Left hindlimb (tissue), 1 donor: Measurements from ENCODE around the gene RHOD.

Experiments
- DNase-seq: peaks from one replicate; pipeline ENCODE4 v3.0.0-alpha.2; 2018

Gene RHOD

GRCh38 chr11:67062526-67063373 lies 6.1 kb downstream of the RHOD start:
- no peak for DNase-seq

- DNase-seq = peak; percentile 16
Observed at GRCh38 chr11:67066333-67066709, 9.7 kb downstream of the RHOD start.

- DNase-seq = peak; percentile 66
Observed at GRCh38 chr11:67071420-67072284, 15.0 kb downstream of the RHOD start.

- DNase-seq = no peak
Observed at GRCh38 chr11:67072295-67072694, 15.6 kb downstream of the RHOD start.

GRCh38 chr11:67073908-67074307 lies 17.3 kb downstream of the RHOD start:
- DNase-seq = no peak

GRCh38 chr11:67076202-67076601 lies 19.6 kb downstream of the RHOD start:
- no peak for DNase-seq

GRCh38 chr11:67079065-67079705 lies 22.5 kb downstream of the RHOD start:
- DNase-seq = no peak

- DNase-seq = no peak
Observed at GRCh38 chr11:67082071-67082791, 25.6 kb downstream of the RHOD start.

GRCh38 chr11:67083786-67084366 lies 27.2 kb downstream of the RHOD start:
- no peak for DNase-seq

GRCh38 chr11:67085617-67086016 lies 29.0 kb downstream of the RHOD start:
- DNase-seq = no peak

- DNase-seq = no peak
Observed at GRCh38 chr11:67090717-67091116, 34.1 kb downstream of the RHOD start.

GRCh38 chr11:67095214-67095507 lies 38.5 kb downstream of the RHOD start:
- DNase-seq = no peak

- no peak for DNase-seq
Observed at GRCh38 chr11:67098799-67099429, 42.3 kb downstream of the RHOD start.

GRCh38 chr11:67099831-67100324 lies 43.2 kb downstream of the RHOD start:
- no peak for DNase-seq

GRCh38 chr11:67102664-67103063 lies 46.0 kb downstream of the RHOD start:
- no peak for DNase-seq

GRCh38 chr11:67105964-67106363 lies 49.3 kb downstream of the RHOD start:
- DNase-seq = no peak

- no peak for DNase-seq
Observed at GRCh38 chr11:67111261-67111660, 54.6 kb downstream of the RHOD start.

GRCh38 chr11:67113231-67113721 lies 56.6 kb downstream of the RHOD start:
- no peak for DNase-seq

GRCh38 chr11:67114275-67114896 lies 57.7 kb downstream of the RHOD start:
- DNase-seq = no peak

GRCh38 chr11:67116758-67117105 lies 60.1 kb downstream of the RHOD start:
- DNase-seq = no peak

- no peak for DNase-seq
Observed at GRCh38 chr11:67117176-67117575, 60.5 kb downstream of the RHOD start.
